ENCODE data around the gene CHKB.

Gene CHKB

DNA sequence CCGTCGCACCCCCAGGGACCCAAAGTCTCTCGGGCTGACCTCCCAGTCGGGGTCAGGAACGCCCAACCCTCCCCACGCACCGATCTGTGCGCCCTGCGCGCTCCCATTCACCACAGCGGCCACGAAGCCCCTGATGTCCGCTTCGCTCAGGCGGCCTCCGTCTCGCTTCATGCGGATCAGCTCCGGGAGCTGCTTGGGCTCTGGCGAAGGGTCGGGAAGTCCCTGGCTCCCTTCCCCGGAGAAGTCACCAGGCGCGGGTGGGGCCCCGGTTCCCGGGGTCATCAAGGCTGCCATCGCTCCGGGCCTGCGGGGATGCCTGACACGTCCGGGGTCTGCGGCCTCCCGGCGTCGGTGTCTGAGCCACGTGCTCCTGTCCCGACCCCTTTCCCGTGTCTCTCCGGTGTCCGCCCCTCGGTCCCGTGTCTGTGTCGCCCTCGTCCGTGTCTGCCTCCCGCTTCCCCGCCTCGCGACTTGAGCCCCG is 53.2 kb downstream of the CHKB start:
- DNase-seq: peak in 1 of 5 experiments; percentile 27

Measured in T-helper 2 cell (primary cell).